Right cardiac atrium (tissue), 5 donors: Measurements from ENCODE around the gene TSPO2. TPM values are rescaled to one million over a fixed set of nuclear protein-coding genes. Genes with fewer than 3 reads are reported as not detected.

Experiments used
- ATAC-seq, 2 donors: fragments of 200-7000 bp; cut with Tn5 transposase; one replicate each; pipeline versions ENCODE4 v1.8.0 to v1.9.1; 2020; ENCODE audit warnings: moderate library complexity in 2 of 2, mild to moderate bottlenecking in 1 of 2
- DNase-seq, 3 donors: peaks; one replicate each; pipeline ENCODE4 v3.0.0-alpha.2; 2020
- H3K27ac ChIP-seq: one replicate; pipeline ENCODE4 v1.5.1; 2013; ENCODE audit warnings: mild to moderate bottlenecking, low read length, control low read depth, moderate library complexity
- H3K27me3 ChIP-seq: one replicate; pipeline ENCODE4 v1.6.1; 2013; ENCODE audit not compliant: control insufficient read depth, insufficient read depth
- H3K4me1 ChIP-seq: one replicate; pipeline ENCODE4 v1.6.1; 2013; ENCODE audit warnings: low read length; ENCODE audit not compliant: control insufficient read depth, insufficient read depth
- H3K4me3 ChIP-seq: one replicate; pipeline ENCODE4 v1.5.1; 2013; ENCODE audit warnings: low read length, control low read depth
- H3K9me3 ChIP-seq: one replicate; pipeline ENCODE4 v1.6.1; 2013; ENCODE audit warnings: low read length; ENCODE audit not compliant: control insufficient read depth
- WGBS: extraction: QIAGEN DNeasy Blood & Tissue Kit; methylation state at CpG from one replicate; pipeline ENCODE4 v1.1.7; 2013; 5-methylcytosine and 5-hydroxymethylcytosine counted together
- intact Hi-C, 4 donors: fragments of 100-400 bp; cut with DNase I; formaldehyde crosslinking; loops; one replicate each; pipeline versions ENCODE4 v1.11.0 to v1.14.0; 2022 to 2023
- polyA plus RNA-seq: library from polyadenylated mRNA; stranded (reverse); fragments of 200-250 nt; gene quantifications from one replicate; pipeline ENCODE4 v1.2.3, GENCODE V29; 2013
- total RNA-seq, 4 donors: library from RNA; stranded (reverse); fragmentation: NEBNext Ultra II Directional; extraction: Animal tissue kit (Norgen Biotek cat#: 25700); gene quantifications; one replicate each; pipeline ENCODE4 v1.2.1, GENCODE V29; 2021
- donor health status: healthy with polysubstance abuse.
- donor health status: DM: no; HTN: yes; CAD: no.
- donor health status: DM: no; HTN: no; CAD: no.
- donor health status: DM: no; HTN: yes; CAD: no; lungs with severe emphysema.
- donor health status: DM: yes; HTN: yes; CAD: no.

Gene TSPO2
- total and polyA plus RNA-seq, 5 donors, result not detected

GRCh38 chr6:41040101-41040939 is 1.9 kb upstream of the TSPO2 start:
- intact Hi-C loops, result no loop called here
- DNase-seq (no peak), ATAC-seq (peak in 1 of 2 donors; percentile 47)
- Histone ChIP-seq H3K9me3 (no peaks in the 10 kb centered on the region), H3K4me3 (no peak overlapping the region), H3K27me3 (no peaks in the 10 kb centered on the region), H3K4me1 (peaks cover 2% of the 10 kb centered on the region), H3K27ac (no peak overlapping the region)
- 76% methylated on average over 6 of the region's 6 CpGs for WGBS

- Histone ChIP-seq H3K27me3 (no peaks in the 10 kb centered on the region), H3K4me3 (no peak overlapping the region), H3K9me3 (no peaks in the 10 kb centered on the region), H3K4me1 (peaks cover 2% of the 10 kb centered on the region), H3K27ac (no peak overlapping the region)
- DNase-seq (no peak), ATAC-seq (no peak)
- 81% methylated on average over 1 of the region's 1 CpG for WGBS
- intact Hi-C loops, result no loop called here
These were observed 1.2 kb upstream of the TSPO2 start for GRCh38 chr6:41040940-41041536.

GRCh38 chr6:41043151-41043550 is 884 bp downstream of the TSPO2 start:
- Histone ChIP-seq H3K27me3 (no peaks in the 10 kb centered on the region), H3K27ac (no peak overlapping the region), H3K9me3 (no peaks in the 10 kb centered on the region), H3K4me1 (peaks cover 2% of the 10 kb centered on the region), H3K4me3 (no peak overlapping the region)
- 94% methylated on average over 3 of the region's 3 CpGs for WGBS
- ATAC-seq (no peak), DNase-seq (no peak)
- intact Hi-C loops, result no loop called here

GRCh38 chr6:41045664-41046063 is 3.4 kb downstream of the TSPO2 start:
- Histone ChIP-seq H3K9me3 (no peaks in the 10 kb centered on the region), H3K27me3 (no peaks in the 10 kb centered on the region), H3K27ac (no peak overlapping the region), H3K4me1 (peaks cover 2% of the 10 kb centered on the region), H3K4me3 (no peak overlapping the region)
- intact Hi-C loops, result no loop called here
- ATAC-seq, result no peak
- DNase-seq, result no peak
- 73% methylated on average over 5 of the region's 5 CpGs for WGBS

GRCh38 chr6:41046084-41046483 is 3.8 kb downstream of the TSPO2 start:
- Histone ChIP-seq H3K4me3 (no peak overlapping the region), H3K27ac (no peak overlapping the region), H3K27me3 (no peaks in the 10 kb centered on the region), H3K9me3 (no peaks in the 10 kb centered on the region), H3K4me1 (peaks cover 2% of the 10 kb centered on the region)
- DNase-seq (no peak), ATAC-seq (no peak)
- intact Hi-C loops, result no loop called here
- WGBS, result 98% methylated on average over 1 of the region's 1 CpG

DNA sequence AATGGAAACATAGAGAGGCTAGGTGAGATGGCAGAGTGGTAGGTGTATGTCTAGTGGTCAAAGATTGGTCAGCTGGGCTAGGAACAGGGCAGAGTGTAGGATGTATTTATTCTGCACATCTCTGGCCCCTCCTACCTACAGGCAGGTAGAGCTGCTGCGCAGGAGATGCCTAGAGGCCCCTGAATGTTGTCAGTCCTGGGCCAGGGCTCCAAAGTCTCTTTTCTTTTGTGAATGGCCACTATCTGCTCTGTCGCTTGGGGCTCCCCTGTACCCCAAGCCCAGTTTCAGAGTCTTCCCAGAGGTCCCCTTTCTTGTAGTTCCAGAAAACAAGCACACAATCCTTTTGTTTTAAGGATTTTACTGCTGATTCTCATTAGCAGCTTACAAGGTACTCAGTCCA is 5.0 kb downstream of the TSPO2 start:
- peaks cover 2% of the 10 kb centered on the region for H3K4me1 ChIP-seq
- WGBS, result 97% methylated on average over 2 of the region's 2 CpGs

GRCh38 chr6:41047745-41048732 is 5.8 kb downstream of the TSPO2 start:
- WGBS, result 65% methylated on average over 9 of the region's 9 CpGs

More for the DNA sequence above, 5.0 kb downstream of the TSPO2 start:
- DNase-seq (no peak), ATAC-seq (no peak)
- no peak overlapping the region for H3K4me3 ChIP-seq
- no peak overlapping the region for H3K27ac ChIP-seq
- no peaks in the 10 kb centered on the region for H3K27me3 ChIP-seq
- H3K9me3 ChIP-seq, result no peaks in the 10 kb centered on the region
- intact Hi-C loops, result no loop called here

DNA sequence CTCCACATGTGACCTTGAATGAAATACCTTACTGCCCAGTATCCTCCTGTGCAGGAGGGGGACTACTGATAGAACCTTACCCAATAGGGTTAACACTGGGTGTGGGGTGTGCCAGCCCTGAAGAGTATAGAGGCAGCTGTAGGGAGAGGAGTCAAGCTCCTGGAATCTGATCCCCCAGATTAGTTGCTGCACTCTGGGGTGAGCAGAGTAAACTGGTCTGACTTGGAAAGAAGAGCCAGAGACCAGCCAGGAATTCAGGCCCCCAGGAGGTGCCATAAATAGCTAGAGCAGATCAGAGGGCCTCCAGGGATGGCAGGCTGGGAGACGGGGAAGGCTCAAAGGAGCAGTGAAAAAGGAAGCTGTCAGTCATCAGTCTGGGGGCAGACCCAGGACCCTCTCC is 7.3 kb downstream of the TSPO2 start:
- no peaks in the 10 kb centered on the region for H3K9me3 ChIP-seq
- DNase-seq (no peak), ATAC-seq (no peak)
- H3K4me3 ChIP-seq, result no peak overlapping the region
- WGBS, result 51% methylated on average over 1 of the region's 1 CpG
- intact Hi-C loops, result no loop called here
- peak overlapping the region; percentile 63 for H3K27ac ChIP-seq
- H3K27me3 ChIP-seq, result no peaks in the 10 kb centered on the region
- H3K4me1 ChIP-seq, result no peaks in the 10 kb centered on the region

More at GRCh38 chr6:41047745-41048732, 5.8 kb downstream of the TSPO2 start:
- H3K9me3 ChIP-seq, result no peaks in the 10 kb centered on the region
- H3K27me3 ChIP-seq, result no peaks in the 10 kb centered on the region
- no peak overlapping the region for H3K4me3 ChIP-seq
- ATAC-seq (no peak), DNase-seq (no peak)
- intact Hi-C loops, result no loop called here
- H3K27ac ChIP-seq, result no peak overlapping the region
- no peaks in the 10 kb centered on the region for H3K4me1 ChIP-seq

- WGBS, result 79% methylated on average over 7 of the region's 7 CpGs
- no peaks in the 10 kb centered on the region for H3K4me1 ChIP-seq
These were observed 7.7 kb downstream of the TSPO2 start for GRCh38 chr6:41049955-41050354.

GRCh38 chr6:41050536-41050935 is 8.3 kb downstream of the TSPO2 start:
- intact Hi-C loops, result no loop called here
- DNase-seq, result no peak
- whole genome bisulfite sequencing, result 54% methylated on average over 3 of the region's 3 CpGs
- ATAC-seq, result no peak
- H3K4me3 ChIP-seq, result no peak overlapping the region
- H3K27me3 ChIP-seq, result no peaks in the 10 kb centered on the region
- no peaks in the 10 kb centered on the region for H3K9me3 ChIP-seq
- no peak overlapping the region for H3K27ac ChIP-seq
- H3K4me1 ChIP-seq, result no peaks in the 10 kb centered on the region

More at GRCh38 chr6:41049955-41050354, 7.7 kb downstream of the TSPO2 start:
- H3K4me3 ChIP-seq, result no peak overlapping the region
- H3K27ac ChIP-seq, result peak overlapping the region; percentile 8
- ATAC-seq (no peak), DNase-seq (no peak)
- no peaks in the 10 kb centered on the region for H3K27me3 ChIP-seq
- no peaks in the 10 kb centered on the region for H3K9me3 ChIP-seq
- intact Hi-C loops, result no loop called here
